BE2C (cell line): ENCODE measurements around the gene OR2F2. TPM values are rescaled to one million over a fixed set of nuclear protein-coding genes. Genes with fewer than 3 reads are reported as not detected.
A peak's percentile ranks its signal among the peaks of the same experiment; 100 is the strongest.

Experiments used
- DNase-seq: peaks from one replicate; pipeline ENCODE4 v3.0.0-alpha.2; 2020
- H3K27me3 ChIP-seq: fragments of 250-450 bp; sonication (Bioruptor Pico); 2 replicates; pipeline ENCODE4 v1.5.1; 2020; ENCODE audit warnings: mild to moderate bottlenecking
- H3K36me3 ChIP-seq: fragments of 250-450 bp; sonication (Bioruptor Pico); 2 replicates; pipeline ENCODE4 v1.5.1; 2020; ENCODE audit warnings: mild to moderate bottlenecking
- H3K4me1 ChIP-seq: fragments of 250-450 bp; sonication (Bioruptor Pico); 2 replicates; pipeline ENCODE4 v1.5.1; 2020
- H3K4me3 ChIP-seq: 2 replicates; pipeline ENCODE4 v1.5.1; 2011; ENCODE audit warnings: low read depth, low read length
- H3K9me3 ChIP-seq: fragments of 250-450 bp; sonication (Bioruptor Pico); 2 replicates; pipeline ENCODE4 v1.5.1; 2020
- polyA plus RNA-seq: library from polyadenylated mRNA; unstranded; fragments of >200 nt; gene quantifications from one replicate; pipeline ENCODE4 v1.2.1, GENCODE V29; 2012; ENCODE audit warnings: low read depth, missing spikeins; ENCODE audit not compliant: insufficient read length, insufficient read depth
- TF ChIP-seq, protein P1 (sequence below): IDR thresholded peaks from 2 replicates; pipeline ENCODE4 v1.5.1; 2012; ENCODE audit warnings: mild to moderate bottlenecking, low read depth, low read length

The OR2F2 gene, protein sequence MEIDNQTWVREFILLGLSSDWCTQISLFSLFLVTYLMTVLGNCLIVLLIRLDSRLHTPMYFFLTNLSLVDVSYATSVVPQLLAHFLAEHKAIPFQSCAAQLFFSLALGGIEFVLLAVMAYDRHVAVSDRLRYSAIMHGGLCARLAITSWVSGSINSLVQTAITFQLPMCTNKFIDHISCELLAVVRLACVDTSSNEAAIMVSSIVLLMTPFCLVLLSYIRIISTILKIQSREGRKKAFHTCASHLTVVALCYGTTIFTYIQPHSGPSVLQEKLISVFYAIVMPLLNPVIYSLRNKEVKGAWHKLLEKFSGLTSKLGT
- polyA plus RNA-seq = not detected

DNA sequence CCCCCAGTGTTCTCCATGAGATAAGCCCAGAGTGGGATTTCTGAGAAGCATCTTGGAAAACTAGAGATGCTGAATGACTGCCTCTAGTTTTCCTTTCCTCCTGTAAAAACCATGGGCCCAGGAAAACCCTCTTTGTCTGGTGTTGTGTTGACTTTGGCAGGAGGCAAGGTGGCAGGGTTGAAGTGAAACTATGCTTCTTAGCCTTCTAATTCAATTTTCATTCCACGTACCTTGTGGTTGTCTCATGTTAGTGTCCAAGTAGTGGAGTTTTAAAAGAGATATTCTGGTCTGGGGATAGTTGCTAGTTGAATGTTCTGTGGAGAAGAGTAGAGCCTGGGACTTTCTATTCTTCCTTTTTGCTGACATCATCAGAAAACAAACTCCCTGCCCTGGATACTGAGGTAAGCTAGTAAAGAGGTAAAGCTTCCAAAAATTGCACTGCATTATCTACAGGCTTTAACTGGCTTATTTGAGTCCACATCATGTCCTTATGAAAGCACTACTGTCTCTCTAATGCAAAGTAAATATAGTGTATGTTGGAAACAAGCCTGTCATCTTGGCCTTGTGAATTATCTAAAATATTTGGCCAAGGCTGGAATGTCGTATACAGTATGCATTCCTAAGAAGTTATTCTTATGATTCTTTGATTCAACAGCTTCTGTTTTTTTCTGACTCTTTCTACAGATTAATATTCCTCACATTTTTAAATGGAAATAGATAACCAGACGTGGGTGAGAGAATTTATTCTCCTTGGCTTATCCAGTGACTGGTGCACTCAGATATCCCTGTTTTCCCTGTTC lies at the start of gene OR2F2:
TSS of gene OR2F2 (plus strand) at position 708 of the 800 bp plus-strand sequence. CDS start at position 708, 0 bp downstream.
- DNase-seq = no peak
- H3K4me1 ChIP-seq = no peaks in the 10 kb centered on the region
- H3K4me3 ChIP-seq = no peak within 1 kb of the TSS
- no peaks in the 10 kb centered on the region for H3K27me3 ChIP-seq
- TF ChIP-seq, protein P1, sequence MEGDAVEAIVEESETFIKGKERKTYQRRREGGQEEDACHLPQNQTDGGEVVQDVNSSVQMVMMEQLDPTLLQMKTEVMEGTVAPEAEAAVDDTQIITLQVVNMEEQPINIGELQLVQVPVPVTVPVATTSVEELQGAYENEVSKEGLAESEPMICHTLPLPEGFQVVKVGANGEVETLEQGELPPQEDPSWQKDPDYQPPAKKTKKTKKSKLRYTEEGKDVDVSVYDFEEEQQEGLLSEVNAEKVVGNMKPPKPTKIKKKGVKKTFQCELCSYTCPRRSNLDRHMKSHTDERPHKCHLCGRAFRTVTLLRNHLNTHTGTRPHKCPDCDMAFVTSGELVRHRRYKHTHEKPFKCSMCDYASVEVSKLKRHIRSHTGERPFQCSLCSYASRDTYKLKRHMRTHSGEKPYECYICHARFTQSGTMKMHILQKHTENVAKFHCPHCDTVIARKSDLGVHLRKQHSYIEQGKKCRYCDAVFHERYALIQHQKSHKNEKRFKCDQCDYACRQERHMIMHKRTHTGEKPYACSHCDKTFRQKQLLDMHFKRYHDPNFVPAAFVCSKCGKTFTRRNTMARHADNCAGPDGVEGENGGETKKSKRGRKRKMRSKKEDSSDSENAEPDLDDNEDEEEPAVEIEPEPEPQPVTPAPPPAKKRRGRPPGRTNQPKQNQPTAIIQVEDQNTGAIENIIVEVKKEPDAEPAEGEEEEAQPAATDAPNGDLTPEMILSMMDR = no peak
- no peaks in the 10 kb centered on the region for H3K9me3 ChIP-seq
- H3K36me3 ChIP-seq = no peaks in the 10 kb centered on the region

DNA sequence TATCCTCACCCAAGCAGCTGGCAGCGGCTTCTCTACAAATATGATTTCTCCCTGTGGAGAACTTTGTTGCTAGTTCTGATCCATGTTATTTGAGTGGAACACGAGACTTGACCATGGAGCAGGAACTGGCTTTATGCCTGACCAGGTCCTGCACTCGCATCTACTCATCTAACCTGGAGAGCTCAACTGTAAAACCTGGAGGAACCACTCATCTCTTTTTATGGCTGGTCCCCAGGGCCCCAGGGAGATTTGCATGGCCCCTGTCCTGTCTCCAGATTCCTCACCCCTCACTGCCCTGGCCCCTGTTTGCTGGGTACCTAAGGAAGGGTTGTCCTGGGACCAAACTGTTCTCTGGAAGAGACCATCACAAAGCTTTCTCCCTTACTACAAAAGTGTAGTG lies 49.1 kb upstream of the OR2F2 start:
- Histone ChIP-seq H3K36me3 (peaks cover 4% of the 10 kb centered on the region; the same call in 1 of the 2 replicates), H3K27me3 (no peaks in the 10 kb centered on the region), H3K4me1 (peaks cover 7% of the 10 kb centered on the region), H3K4me3 (0 out of 2 replicates have a peak overlapping the region, but pooled peaks have one; percentile 72), H3K9me3 (no peaks in the 10 kb centered on the region)
- DNase-seq = no peak
- TF ChIP-seq, protein P1 = no peak

DNA sequence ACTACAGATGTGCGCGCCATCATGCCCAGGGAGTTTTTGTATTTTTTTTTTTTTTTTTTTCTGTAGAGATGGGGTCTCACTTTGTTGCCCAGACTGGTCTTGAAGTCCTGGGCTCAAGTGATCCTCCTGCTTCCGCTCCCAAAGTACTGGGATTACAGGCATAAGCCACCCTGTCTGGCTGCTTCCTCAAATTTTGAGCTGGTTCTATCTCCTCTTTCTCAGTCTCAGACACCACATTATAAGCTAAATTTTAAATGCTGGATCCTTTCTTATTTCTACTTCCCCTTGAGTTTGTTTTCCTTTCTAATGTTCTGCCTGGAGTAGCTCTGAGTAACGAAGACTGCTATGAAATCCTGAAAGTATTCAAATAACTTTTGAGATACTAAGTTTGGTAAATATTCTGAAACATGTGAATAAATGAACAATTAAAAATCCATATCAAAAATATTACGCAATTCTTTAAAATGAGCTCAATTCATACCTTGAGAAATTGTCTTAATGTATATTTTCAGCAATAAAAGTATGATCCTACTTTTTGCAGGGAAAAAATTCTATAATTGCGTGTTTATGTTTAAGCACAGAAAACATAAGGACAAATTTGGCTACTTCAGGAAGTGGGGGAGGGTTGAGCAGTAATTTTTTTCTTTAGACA lies 48.1 kb upstream of the OR2F2 start:
- peaks cover 4% of the 10 kb centered on the region for H3K4me1 ChIP-seq
- H3K27me3 ChIP-seq = no peaks in the 10 kb centered on the region
- no peak overlapping the region for H3K4me3 ChIP-seq
- TF ChIP-seq, protein P1 = no peak
- DNase-seq = no peak
- no peaks in the 10 kb centered on the region for H3K9me3 ChIP-seq
- H3K36me3 ChIP-seq = peaks cover 4% of the 10 kb centered on the region; the same call in 1 of the 2 replicates

DNA sequence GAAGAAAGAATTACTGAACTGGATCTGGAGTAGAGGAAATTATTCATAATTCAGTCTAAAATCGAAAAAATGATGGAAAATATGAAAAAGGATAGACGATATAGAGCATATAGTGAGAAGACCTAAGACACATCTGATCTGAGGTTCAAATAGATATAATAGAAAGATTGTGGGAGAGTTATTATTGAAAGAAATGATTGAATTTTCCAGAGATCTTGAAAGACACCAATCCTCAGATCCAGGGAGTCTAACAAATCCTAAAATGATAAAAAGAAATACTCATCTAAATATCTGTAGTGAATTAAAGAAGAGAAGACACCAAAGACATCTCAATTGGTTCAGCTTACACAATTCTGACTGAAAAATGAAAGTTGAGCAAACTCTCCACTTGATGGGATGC lies 46.0 kb upstream of the OR2F2 start:
- no peaks in the 10 kb centered on the region for H3K9me3 ChIP-seq
- H3K4me1 ChIP-seq = peaks cover 4% of the 10 kb centered on the region
- H3K27me3 ChIP-seq = no peaks in the 10 kb centered on the region
- H3K36me3 ChIP-seq = peaks cover 4% of the 10 kb centered on the region; the same call in 1 of the 2 replicates
- H3K4me3 ChIP-seq = no peak overlapping the region
- DNase-seq = no peak
- TF ChIP-seq, protein P1 = no peak

DNA sequence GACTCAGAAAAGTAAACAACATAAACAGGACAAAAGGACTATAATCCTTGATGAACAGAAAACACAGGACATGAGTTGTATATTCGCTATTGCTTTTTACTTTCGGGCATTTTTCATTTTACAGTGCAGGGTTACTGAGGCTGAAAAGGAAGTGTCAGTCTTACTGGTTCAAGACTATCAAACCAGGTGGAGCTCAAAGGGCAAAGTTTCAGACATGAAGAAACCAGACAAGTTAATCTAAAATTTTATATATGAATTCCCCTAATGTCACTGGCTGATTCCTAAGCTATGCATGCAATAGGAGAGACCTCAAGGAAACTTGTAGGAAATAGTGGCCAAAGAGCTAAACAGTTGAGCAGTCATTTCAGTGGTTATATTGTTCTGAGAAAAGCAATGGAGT lies 44.5 kb upstream of the OR2F2 start:
- no peaks in the 10 kb centered on the region for H3K27me3 ChIP-seq
- H3K36me3 ChIP-seq = peaks cover 4% of the 10 kb centered on the region; the same call in 1 of the 2 replicates
- TF ChIP-seq, protein P1 = no peak
- no peak overlapping the region for H3K4me3 ChIP-seq
- H3K4me1 ChIP-seq = peaks cover 4% of the 10 kb centered on the region
- DNase-seq = no peak
- no peaks in the 10 kb centered on the region for H3K9me3 ChIP-seq
